ENCODE results near the gene CRIP2.

Gene CRIP2

GRCh38 chr14:105478398-105479251 lies 4.0 kb downstream of the CRIP2 start:
- H3K27me3 ChIP-seq (ENCODE audit: insufficient read depth, low read length), result no peaks in the 10 kb centered on the region
- H3K4me3 ChIP-seq (ENCODE audit: low read depth, low read length), result no peak overlapping the region
- H3K79me2 ChIP-seq (ENCODE audit: control insufficient read depth, insufficient read depth, low read length, unreplicated experiment), result peaks cover 11% of the 10 kb centered on the region
- no peaks in the 10 kb centered on the region for H3K36me3 ChIP-seq (ENCODE audit: insufficient read depth, low read length)
- H3K4me1 ChIP-seq (ENCODE audit: control insufficient read depth, insufficient read depth, low read length, unreplicated experiment), result peaks cover 43% of the 10 kb centered on the region
- H3K27ac ChIP-seq (ENCODE audit: low read depth, low read length), result no peak overlapping the region
- H2AFZ ChIP-seq (ENCODE audit: low read length, unreplicated experiment), result no peak overlapping the region

- Histone ChIP-seq H3K79me2 (ENCODE audit: control insufficient read depth, insufficient read depth, low read length, unreplicated experiment) (peaks cover 11% of the 10 kb centered on the region), H3K36me3 (ENCODE audit: insufficient read depth, low read length) (no peaks in the 10 kb centered on the region), H3K4me3 (ENCODE audit: low read depth, low read length) (no peak overlapping the region), H3K4me1 (ENCODE audit: control insufficient read depth, insufficient read depth, low read length, unreplicated experiment) (peaks cover 40% of the 10 kb centered on the region), H2AFZ (ENCODE audit: low read length, unreplicated experiment) (no peak overlapping the region), H3K27ac (ENCODE audit: low read depth, low read length) (no peak overlapping the region), H3K27me3 (ENCODE audit: insufficient read depth, low read length) (no peaks in the 10 kb centered on the region)
Observed at GRCh38 chr14:105479431-105480158, 5.0 kb downstream of the CRIP2 start.

- Histone ChIP-seq H2AFZ (ENCODE audit: low read length, unreplicated experiment) (no peak overlapping the region), H3K79me2 (ENCODE audit: control insufficient read depth, insufficient read depth, low read length, unreplicated experiment) (peaks cover 11% of the 10 kb centered on the region), H3K27me3 (ENCODE audit: insufficient read depth, low read length) (no peaks in the 10 kb centered on the region), H3K4me1 (ENCODE audit: control insufficient read depth, insufficient read depth, low read length, unreplicated experiment) (peaks cover 40% of the 10 kb centered on the region), H3K36me3 (ENCODE audit: insufficient read depth, low read length) (no peaks in the 10 kb centered on the region), H3K27ac (ENCODE audit: low read depth, low read length) (peak overlapping the region; percentile 100), H3K4me3 (ENCODE audit: low read depth, low read length) (no peak overlapping the region)
Observed at GRCh38 chr14:105480199-105480746, 5.7 kb downstream of the CRIP2 start.

GRCh38 chr14:105480807-105481801 lies 6.5 kb downstream of the CRIP2 start:
- Histone ChIP-seq H3K27ac (ENCODE audit: low read depth, low read length) (peak overlapping the region; percentile 100), H3K4me3 (ENCODE audit: low read depth, low read length) (peak overlapping the region; percentile 77), H3K4me1 (ENCODE audit: control insufficient read depth, insufficient read depth, low read length, unreplicated experiment) (peaks cover 40% of the 10 kb centered on the region), H3K36me3 (ENCODE audit: insufficient read depth, low read length) (no peaks in the 10 kb centered on the region), H3K27me3 (ENCODE audit: insufficient read depth, low read length) (no peaks in the 10 kb centered on the region), H2AFZ (ENCODE audit: low read length, unreplicated experiment) (no peak overlapping the region), H3K79me2 (ENCODE audit: control insufficient read depth, insufficient read depth, low read length, unreplicated experiment) (peaks cover 11% of the 10 kb centered on the region)

GRCh38 chr14:105481886-105482457 lies 7.4 kb downstream of the CRIP2 start:
- peaks cover 37% of the 10 kb centered on the region for H3K4me1 ChIP-seq (ENCODE audit: control insufficient read depth, insufficient read depth, low read length, unreplicated experiment)
- H3K4me3 ChIP-seq (ENCODE audit: low read depth, low read length), result no peak overlapping the region
- H3K27ac ChIP-seq (ENCODE audit: low read depth, low read length), result peak overlapping the region; percentile 100

GRCh38 chr14:105482486-105483110 lies 8.0 kb downstream of the CRIP2 start:
- Histone ChIP-seq H3K27me3 (ENCODE audit: insufficient read depth, low read length) (peaks cover 5% of the 10 kb centered on the region; the same call in 1 of the 2 replicates), H3K27ac (ENCODE audit: low read depth, low read length) (peak overlapping the region; percentile 100), H3K4me1 (ENCODE audit: control insufficient read depth, insufficient read depth, low read length, unreplicated experiment) (peaks cover 35% of the 10 kb centered on the region)

More at GRCh38 chr14:105481886-105482457, 7.4 kb downstream of the CRIP2 start:
- Histone ChIP-seq H3K79me2 (ENCODE audit: control insufficient read depth, insufficient read depth, low read length, unreplicated experiment) (peaks cover 5% of the 10 kb centered on the region), H3K36me3 (ENCODE audit: insufficient read depth, low read length) (no peaks in the 10 kb centered on the region), H2AFZ (ENCODE audit: low read length, unreplicated experiment) (no peak overlapping the region), H3K27me3 (ENCODE audit: insufficient read depth, low read length) (no peaks in the 10 kb centered on the region)

GRCh38 chr14:105483300-105484068 lies 8.9 kb downstream of the CRIP2 start:
- Histone ChIP-seq H3K27ac (ENCODE audit: low read depth, low read length) (peak overlapping the region; percentile 100; the same call in 1 of the 2 replicates), H3K79me2 (ENCODE audit: control insufficient read depth, insufficient read depth, low read length, unreplicated experiment) (no peaks in the 10 kb centered on the region), H3K27me3 (ENCODE audit: insufficient read depth, low read length) (peaks cover 5% of the 10 kb centered on the region; the same call in 1 of the 2 replicates), H3K4me3 (ENCODE audit: low read depth, low read length) (no peak overlapping the region), H2AFZ (ENCODE audit: low read length, unreplicated experiment) (no peak overlapping the region), H3K4me1 (ENCODE audit: control insufficient read depth, insufficient read depth, low read length, unreplicated experiment) (peaks cover 39% of the 10 kb centered on the region), H3K36me3 (ENCODE audit: insufficient read depth, low read length) (no peaks in the 10 kb centered on the region)

More at GRCh38 chr14:105482486-105483110, 8.0 kb downstream of the CRIP2 start:
- no peaks in the 10 kb centered on the region for H3K79me2 ChIP-seq (ENCODE audit: control insufficient read depth, insufficient read depth, low read length, unreplicated experiment)
- no peak overlapping the region for H3K4me3 ChIP-seq (ENCODE audit: low read depth, low read length)
- H3K36me3 ChIP-seq (ENCODE audit: insufficient read depth, low read length), result no peaks in the 10 kb centered on the region
- H2AFZ ChIP-seq (ENCODE audit: low read length, unreplicated experiment), result no peak overlapping the region

- peaks cover 5% of the 10 kb centered on the region; the same call in 1 of the 2 replicates for H3K27me3 ChIP-seq (ENCODE audit: insufficient read depth, low read length)
- no peaks in the 10 kb centered on the region for H3K36me3 ChIP-seq (ENCODE audit: insufficient read depth, low read length)
- peaks cover 45% of the 10 kb centered on the region for H3K4me1 ChIP-seq (ENCODE audit: control insufficient read depth, insufficient read depth, low read length, unreplicated experiment)
- H3K27ac ChIP-seq (ENCODE audit: low read depth, low read length), result no peak overlapping the region
- no peak overlapping the region for H3K4me3 ChIP-seq (ENCODE audit: low read depth, low read length)
- no peak overlapping the region for H2AFZ ChIP-seq (ENCODE audit: low read length, unreplicated experiment)
- H3K79me2 ChIP-seq (ENCODE audit: control insufficient read depth, insufficient read depth, low read length, unreplicated experiment), result no peaks in the 10 kb centered on the region
Observed at GRCh38 chr14:105484069-105484996, 9.7 kb downstream of the CRIP2 start.
